Raji (cell line): ENCODE data around the gene THSD4.

ENCODE experiments used
- POLR2A ChIP-seq: IDR thresholded peaks from 2 replicates; pipeline ENCODE4 v1.6.1; 2011; ENCODE audit warnings: low read depth, low read length, control low read depth; ENCODE audit not compliant: insufficient read depth

Gene THSD4

GRCh38 chr15:71785996-71786395, 670.7 kb downstream of the THSD4 start:
- no peak for TF ChIP-seq POLR2A

GRCh38 chr15:71786673-71787072, 671.4 kb downstream of the THSD4 start:
- TF ChIP-seq POLR2A = no peak

- TF ChIP-seq POLR2A = no peak
Observed at GRCh38 chr15:71788646-71789579, 673.6 kb downstream of the THSD4 start.

- no peak for TF ChIP-seq POLR2A
Observed at GRCh38 chr15:71789616-71790015, 674.3 kb downstream of the THSD4 start.

GRCh38 chr15:71790081-71790480, 674.8 kb downstream of the THSD4 start:
- TF ChIP-seq POLR2A = no peak

- TF ChIP-seq POLR2A = no peak
Observed at GRCh38 chr15:71791975-71792374, 676.7 kb downstream of the THSD4 start.

- no peak for TF ChIP-seq POLR2A
Observed at GRCh38 chr15:71792521-71792920, 677.2 kb downstream of the THSD4 start.

GRCh38 chr15:71798641-71799040, 683.4 kb downstream of the THSD4 start:
- no peak for TF ChIP-seq POLR2A

GRCh38 chr15:71800190-71800589, 684.9 kb downstream of the THSD4 start:
- TF ChIP-seq POLR2A = no peak

- no peak for TF ChIP-seq POLR2A
Observed at GRCh38 chr15:71800835-71801745, 685.8 kb downstream of the THSD4 start.

GRCh38 chr15:71801935-71802655, 686.8 kb downstream of the THSD4 start:
- TF ChIP-seq POLR2A = no peak

GRCh38 chr15:71802770-71803169, 687.5 kb downstream of the THSD4 start:
- TF ChIP-seq POLR2A = no peak

- no peak for TF ChIP-seq POLR2A
Observed at GRCh38 chr15:71804226-71804625, 689.0 kb downstream of the THSD4 start.

- TF ChIP-seq POLR2A = no peak
Observed at GRCh38 chr15:71804695-71805470, 689.6 kb downstream of the THSD4 start.
